Fibroblast of skin of back (primary cell): ENCODE measurements around the gene TRMT2A.

Experiments
- DNase-seq: peaks from one replicate; pipeline ENCODE4 v3.0.0-alpha.2; 2013

Gene TRMT2A

GRCh38 chr22:20148414-20148813 is 31.4 kb upstream of the TRMT2A start:
- DNase-seq: no peak

DNA sequence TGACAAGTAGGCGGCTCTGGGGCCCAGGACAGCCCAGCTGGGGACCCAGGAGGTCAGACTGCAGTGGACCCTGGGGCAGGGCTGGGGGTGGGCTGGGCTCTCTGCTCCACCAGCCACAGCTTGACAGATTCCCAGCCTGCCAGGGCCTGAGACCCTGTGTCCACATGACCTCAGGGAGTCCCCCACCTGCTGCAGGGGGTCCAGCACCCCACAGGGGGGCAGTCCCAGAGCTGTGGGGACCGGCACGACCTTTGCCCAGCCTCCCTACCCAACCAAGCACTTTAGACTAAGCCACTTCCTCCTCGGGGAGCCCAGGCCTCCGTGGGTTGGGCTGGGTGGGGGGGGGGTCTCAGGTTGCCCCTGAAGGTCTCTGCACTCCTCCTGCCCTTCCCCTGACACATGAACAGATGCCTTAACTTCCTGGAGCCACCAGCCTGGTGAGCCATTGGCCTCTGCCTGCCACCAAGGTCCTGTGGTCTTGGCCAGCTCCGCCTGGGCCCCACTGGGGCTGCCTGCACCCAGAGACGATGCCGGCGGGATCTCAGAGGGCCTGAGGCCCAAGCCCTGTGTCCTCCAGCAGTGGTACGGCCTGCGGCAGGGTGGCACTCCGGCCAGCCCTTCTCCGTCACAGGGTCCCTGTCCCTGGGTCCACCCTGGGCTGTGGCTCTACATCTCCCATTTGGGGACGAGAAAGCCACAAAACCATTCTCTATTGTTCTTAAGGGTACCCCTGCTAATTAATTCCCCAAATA is 30.4 kb upstream of the TRMT2A start:
- no peak for DNase-seq

GRCh38 chr22:20146777-20147176 is 29.8 kb upstream of the TRMT2A start:
- no peak for DNase-seq

DNA sequence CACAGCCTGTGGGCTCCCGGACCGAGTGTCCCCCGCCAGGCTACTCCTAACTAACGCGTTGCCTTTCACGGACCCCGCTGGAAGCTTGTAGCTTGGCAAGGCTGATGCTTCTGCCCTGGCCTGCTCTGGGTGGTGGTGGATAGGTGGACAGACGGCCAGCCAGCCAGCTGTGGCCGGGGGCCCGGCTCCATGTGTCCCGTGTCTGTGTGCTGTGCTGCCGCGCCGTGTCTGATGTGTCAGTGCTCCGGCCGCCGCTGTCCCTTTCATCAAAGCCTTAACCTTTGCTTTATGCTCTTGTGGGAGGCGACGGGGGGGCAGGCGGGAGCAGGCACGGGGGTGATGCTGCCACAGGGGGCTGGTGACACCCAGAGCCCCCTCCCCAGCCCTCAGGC is 28.8 kb upstream of the TRMT2A start:
- DNase-seq: no peak

GRCh38 chr22:20145206-20145831 is 28.3 kb upstream of the TRMT2A start:
- no peak for DNase-seq

DNA sequence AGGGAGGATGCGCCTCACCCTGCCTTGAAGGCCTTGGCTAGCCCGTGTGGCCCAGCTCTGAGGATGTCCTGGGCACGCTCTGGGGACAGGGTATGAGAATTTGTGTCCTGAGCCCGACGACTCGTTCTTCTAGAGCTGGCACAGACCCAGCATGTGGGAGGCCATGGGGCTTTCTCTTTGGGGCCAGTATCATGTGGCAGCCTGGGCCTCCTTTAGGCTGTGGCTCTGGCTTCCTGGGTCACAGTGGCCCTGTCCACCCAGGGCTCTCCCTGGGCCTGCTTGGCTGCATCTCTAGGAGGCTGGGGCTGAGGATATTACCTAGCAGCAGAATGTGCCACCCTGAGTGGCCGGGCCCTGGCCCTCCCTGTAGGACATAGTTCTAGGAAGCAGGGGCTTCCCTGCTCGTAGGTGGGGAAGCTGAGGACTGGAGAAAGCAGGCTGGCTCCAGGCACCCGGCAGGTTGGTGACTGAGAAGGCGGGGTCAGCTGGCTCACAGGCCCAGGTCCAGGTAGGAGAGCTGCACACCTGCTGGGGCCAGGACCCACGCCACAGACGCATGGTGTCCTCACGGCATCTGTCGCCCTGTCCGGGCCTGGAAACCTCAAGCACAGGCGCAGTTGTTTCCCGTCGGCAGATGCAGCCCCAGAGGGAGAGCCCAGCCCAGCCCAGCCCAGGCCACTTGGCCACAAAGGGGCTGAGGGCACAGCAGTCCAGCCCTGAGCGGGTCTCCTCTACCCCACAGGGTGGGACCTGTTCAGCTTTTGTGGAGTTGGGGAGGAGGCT is 27.0 kb upstream of the TRMT2A start:
- DNase-seq: no peak

- DNase-seq: no peak
These were observed 25.9 kb upstream of the TRMT2A start for GRCh38 chr22:20142711-20143621.

DNA sequence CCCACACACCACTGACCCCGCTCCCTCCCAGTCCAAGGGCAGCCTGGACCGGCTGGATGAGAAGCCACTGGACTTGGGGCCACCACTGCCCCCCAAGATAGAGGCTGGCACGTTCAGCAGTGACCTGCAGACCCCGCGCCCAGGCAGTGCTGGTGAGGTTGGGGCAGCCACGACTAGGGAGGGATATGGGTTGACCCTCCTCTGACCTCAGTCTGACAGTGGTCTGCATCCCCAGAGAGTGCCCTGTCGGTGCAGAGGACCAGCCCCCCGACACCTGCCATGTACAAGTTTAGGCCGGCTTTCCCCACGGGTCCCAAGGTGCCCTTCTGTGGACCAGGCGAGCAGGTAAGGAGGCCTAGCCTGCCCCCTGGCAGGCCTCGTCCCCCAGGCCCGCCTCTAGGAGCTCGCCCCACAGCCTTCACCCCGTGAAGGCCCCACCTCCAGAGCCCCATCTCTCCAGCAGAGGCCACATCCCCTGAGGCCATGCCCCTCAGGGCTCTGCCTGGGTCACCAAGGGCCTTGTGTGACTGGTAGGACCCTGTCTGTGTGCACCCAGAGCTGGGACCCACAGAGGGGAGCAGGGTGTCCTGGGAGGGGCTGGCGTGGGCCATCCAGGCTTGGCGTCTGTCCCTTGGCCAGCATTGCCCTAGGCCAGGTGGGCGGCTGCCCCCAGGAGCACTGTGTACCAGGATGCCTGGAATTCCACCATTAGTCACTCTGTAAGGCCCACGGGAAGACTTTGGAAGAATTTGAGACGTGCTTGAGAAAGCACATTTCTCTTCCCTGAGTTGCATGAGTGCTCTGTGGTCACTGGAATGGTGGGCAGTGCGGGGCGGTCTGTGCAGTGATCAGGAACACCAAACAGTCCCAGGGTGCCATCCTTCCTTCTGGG is 24.4 kb upstream of the TRMT2A start:
- peak; percentile 79 for DNase-seq

GRCh38 chr22:20140521-20140964 is 23.5 kb upstream of the TRMT2A start:
- DNase-seq: no peak

- DNase-seq: no peak
These were observed 23.1 kb upstream of the TRMT2A start for GRCh38 chr22:20140107-20140445.

DNA sequence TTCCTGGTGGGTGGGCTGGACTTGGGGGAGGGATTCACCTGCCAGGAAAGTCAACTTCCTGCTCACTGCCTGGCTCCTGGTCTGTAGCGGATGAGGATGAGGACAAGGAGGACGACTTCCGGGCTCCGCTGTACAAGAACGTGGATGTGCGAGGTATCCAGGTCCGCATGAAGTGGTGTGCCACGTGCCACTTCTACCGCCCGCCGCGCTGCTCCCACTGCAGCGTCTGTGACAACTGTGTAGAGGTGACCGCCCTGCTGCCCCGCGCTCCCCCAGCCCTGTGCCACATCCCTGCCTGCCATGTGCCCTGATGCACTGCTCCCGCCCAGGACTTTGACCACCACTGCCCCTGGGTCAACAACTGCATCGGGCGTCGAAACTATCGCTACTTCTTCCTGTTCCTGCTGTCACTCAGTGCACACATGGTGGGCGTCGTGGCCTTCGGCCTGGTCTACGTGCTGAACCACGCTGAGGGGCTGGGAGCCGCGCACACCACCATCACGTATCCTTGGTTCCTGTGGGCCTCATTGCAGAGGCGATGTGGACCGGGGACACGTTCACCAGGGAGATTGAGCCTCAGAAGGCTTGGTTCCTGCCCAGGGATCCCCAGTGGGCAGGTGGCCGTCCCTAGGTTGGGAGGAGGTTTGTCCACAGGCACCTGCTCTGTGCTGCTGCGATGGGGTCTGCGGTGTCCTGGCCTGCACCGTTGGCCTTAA is 22.5 kb upstream of the TRMT2A start:
- DNase-seq: no peak

DNA sequence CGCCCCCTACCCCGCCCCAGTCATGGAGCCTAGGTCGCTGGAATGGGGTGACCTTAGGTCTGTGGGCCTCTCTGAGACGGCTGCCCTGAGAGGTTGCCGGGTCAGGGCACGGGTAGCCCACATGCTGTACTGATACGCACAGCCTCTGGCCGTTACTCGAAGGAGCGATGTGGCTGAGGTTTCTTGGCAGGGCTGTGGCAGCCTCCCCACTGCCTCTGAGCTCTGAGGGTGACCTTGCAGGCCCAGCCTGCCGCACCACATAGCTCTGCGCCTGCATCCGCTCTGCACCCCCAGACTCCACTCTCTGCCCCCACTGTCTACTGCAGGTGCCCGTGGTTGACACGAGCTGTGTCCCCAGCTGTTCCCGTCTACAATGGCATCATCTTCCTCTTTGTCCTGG is 21.8 kb upstream of the TRMT2A start:
- DNase-seq: no peak

DNA sequence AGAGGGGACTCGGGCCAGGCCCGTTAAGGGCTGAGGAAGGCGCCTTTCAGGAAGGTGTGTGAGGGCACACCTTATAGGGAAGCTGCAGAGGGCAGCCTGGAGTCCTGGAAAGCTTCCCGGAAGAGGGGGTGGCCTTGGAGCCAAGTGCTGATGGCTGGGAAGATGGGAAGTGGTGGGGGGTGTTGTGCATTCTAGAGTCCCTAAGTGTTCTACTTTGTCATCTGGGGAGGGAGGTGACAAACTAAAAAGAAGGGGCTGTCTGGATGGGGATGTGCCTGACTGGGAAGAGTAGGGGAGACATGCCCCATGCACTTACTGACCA is 21.4 kb upstream of the TRMT2A start:
- DNase-seq: no peak

GRCh38 chr22:20137671-20138416 is 20.8 kb upstream of the TRMT2A start:
- DNase-seq: no peak

GRCh38 chr22:20137113-20137512 is 20.1 kb upstream of the TRMT2A start:
- no peak for DNase-seq

DNA sequence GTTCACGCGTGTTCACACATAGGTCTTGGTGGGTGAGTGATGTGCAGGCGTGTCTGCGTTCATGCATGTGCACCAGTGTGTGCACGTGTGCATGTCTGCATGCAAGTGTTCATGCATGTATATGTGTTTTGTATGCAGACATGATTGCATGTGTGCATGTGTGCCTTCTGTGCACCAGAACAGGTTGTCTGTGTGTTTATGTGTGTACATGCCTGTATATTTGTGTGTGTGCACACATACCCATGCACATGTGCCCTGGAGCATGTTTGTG is 19.5 kb upstream of the TRMT2A start:
- no peak for DNase-seq

DNA sequence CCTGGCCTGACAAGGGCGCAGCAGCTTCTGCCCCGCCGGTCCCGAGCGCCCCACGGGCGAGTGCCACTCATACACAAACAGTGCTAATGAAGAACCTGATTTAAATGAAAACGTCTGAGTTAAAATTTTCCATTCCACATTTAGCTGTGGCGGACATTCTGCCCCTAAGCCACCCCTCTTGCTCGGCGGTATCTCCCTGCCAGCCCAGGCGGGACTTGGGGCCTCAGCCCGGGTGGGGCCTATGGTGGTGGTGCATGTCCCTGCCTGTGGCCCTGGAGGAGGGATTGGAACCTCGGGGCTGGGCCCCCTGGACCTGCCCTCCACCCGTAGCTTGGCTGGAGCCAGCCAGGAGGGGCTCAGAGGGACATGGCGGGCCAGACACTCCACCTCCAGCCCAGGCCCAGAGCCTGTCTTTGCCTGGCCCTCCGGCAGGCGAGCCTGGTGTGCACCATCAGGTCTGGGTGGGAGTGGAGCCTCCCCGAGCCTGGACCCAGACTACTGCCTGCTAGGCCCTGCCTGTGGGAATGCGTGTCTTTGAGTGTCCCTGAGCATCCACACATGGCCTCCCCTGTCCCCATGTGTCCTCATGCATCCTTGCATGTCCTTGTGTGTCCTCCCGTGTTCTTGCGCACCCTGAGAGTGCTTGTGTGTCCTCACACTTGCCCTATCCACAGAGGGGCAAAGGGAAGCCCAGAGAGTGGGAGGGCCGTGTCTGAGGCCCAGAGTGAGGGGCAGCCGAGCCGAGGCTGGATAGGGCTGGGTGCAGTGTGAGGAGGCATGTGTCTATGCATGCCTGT is 19.0 kb upstream of the TRMT2A start:
- DNase-seq: no peak

DNA sequence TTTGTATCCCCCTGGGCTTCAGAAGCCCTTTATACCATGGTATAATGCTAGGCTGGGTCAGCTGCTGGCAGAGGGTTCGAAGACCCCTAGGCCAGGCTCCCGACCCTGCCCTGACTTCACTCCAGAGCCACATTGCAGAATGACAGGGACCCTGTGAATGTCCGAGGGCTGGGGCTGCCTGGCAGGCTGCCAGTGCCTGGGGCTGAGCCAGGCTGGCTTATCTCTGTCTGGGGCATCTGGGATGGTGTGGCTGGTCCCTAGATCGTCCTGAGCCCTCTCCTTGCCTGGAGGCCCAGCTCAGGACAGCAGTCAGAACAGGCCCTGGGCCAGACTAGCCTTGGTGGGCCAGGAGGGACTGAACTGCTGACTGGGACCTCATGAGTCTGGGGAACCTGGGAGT is 18.2 kb upstream of the TRMT2A start:
- no peak for DNase-seq

GRCh38 chr22:20133930-20134549 is 17.0 kb upstream of the TRMT2A start:
- DNase-seq: no peak
